ENCODE results near the gene AFAP1L2.

- TF ChIP-seq RAD21 (conservative IDR thresholded peaks at IDR 0.05) (no peak), POLR2AphosphoS5 (IDR thresholded peaks at IDR 0.05) (no peak), EP300 (conservative IDR thresholded peaks at IDR 0.05; ENCODE audit: poor library complexity, severe bottlenecking) (no peak), EZH2 (IDR thresholded peaks at IDR 0.05; ENCODE audit: borderline replicate concordance, insufficient read depth, low read length, poor library complexity, severe bottlenecking) (no peak), REST (IDR thresholded peaks at IDR 0.05; ENCODE audit: borderline replicate concordance) (no peak), SMC3 (conservative IDR thresholded peaks at IDR 0.05; ENCODE audit: poor library complexity) (no peak), MXI1 (conservative IDR thresholded peaks at IDR 0.05; ENCODE audit: poor library complexity, severe bottlenecking) (no peak)
- TF ChIP-seq, protein P1, sequence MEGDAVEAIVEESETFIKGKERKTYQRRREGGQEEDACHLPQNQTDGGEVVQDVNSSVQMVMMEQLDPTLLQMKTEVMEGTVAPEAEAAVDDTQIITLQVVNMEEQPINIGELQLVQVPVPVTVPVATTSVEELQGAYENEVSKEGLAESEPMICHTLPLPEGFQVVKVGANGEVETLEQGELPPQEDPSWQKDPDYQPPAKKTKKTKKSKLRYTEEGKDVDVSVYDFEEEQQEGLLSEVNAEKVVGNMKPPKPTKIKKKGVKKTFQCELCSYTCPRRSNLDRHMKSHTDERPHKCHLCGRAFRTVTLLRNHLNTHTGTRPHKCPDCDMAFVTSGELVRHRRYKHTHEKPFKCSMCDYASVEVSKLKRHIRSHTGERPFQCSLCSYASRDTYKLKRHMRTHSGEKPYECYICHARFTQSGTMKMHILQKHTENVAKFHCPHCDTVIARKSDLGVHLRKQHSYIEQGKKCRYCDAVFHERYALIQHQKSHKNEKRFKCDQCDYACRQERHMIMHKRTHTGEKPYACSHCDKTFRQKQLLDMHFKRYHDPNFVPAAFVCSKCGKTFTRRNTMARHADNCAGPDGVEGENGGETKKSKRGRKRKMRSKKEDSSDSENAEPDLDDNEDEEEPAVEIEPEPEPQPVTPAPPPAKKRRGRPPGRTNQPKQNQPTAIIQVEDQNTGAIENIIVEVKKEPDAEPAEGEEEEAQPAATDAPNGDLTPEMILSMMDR (IDR thresholded peaks at IDR 0.05; ENCODE audit: poor library complexity, severe bottlenecking) = no peak
These were observed 148.1 kb downstream of the AFAP1L2 start for GRCh38 chr10:114256008-114256765.

All from neural cell (in vitro differentiated cells).